GM12873 (cell line): ENCODE measurements around the gene ZNF536.

Source experiments
- CTCF ChIP-seq: IDR thresholded peaks from 2 replicates; pipeline ENCODE4 v1.5.1; 2012; ENCODE audit warnings: low read depth, mild to moderate bottlenecking, moderate library complexity, low read length, control low read depth; ENCODE audit not compliant: insufficient read depth; ENCODE audit errors: missing control alignments

ZNF536 gene

GRCh38 chr19:30402436-30403202 is 30.4 kb downstream of the ZNF536 start:
- TF ChIP-seq CTCF = no peak

- TF ChIP-seq CTCF = no peak
Observed at GRCh38 chr19:30403203-30403985, 31.2 kb downstream of the ZNF536 start.

GRCh38 chr19:30406220-30407067 is 34.3 kb downstream of the ZNF536 start:
- peak; percentile 59 for TF ChIP-seq CTCF

GRCh38 chr19:30407068-30407709 is 35.0 kb downstream of the ZNF536 start:
- no peak for TF ChIP-seq CTCF

GRCh38 chr19:30408734-30409301 is 36.6 kb downstream of the ZNF536 start:
- TF ChIP-seq CTCF = no peak

GRCh38 chr19:30411714-30412113 is 39.5 kb downstream of the ZNF536 start:
- no peak for TF ChIP-seq CTCF

- no peak for TF ChIP-seq CTCF
Observed at GRCh38 chr19:30416375-30416774, 44.2 kb downstream of the ZNF536 start.
